Measurements from ENCODE around the gene GPR158. TPM values are rescaled to one million over a fixed set of nuclear protein-coding genes. Genes with fewer than 3 reads are reported as not detected.

GPR158 gene
- polyA plus RNA-seq, 3 donors = 0.17 to 0.38 (median 0.22) TPM

- DNase-seq (ENCODE audit: extremely low read depth in 1 of 11, low read depth in 9 of 11, low spot score in 4 of 11) = no peak
Observed at GRCh38 chr10:25180801-25181200, 6.0 kb downstream of the GPR158 start.

GRCh38 chr10:25182636-25183035 lies 7.8 kb downstream of the GPR158 start:
- no peak for DNase-seq (ENCODE audit: extremely low read depth in 1 of 11, low read depth in 9 of 11, low spot score in 4 of 11)

- no peak for DNase-seq (ENCODE audit: extremely low read depth in 1 of 11, low read depth in 9 of 11, low spot score in 4 of 11)
Observed at GRCh38 chr10:25191162-25191895, 16.5 kb downstream of the GPR158 start.

GRCh38 chr10:25198151-25198550 lies 23.4 kb downstream of the GPR158 start:
- DNase-seq (ENCODE audit: extremely low read depth in 1 of 11, low read depth in 9 of 11, low spot score in 4 of 11) = no peak

- no peak for DNase-seq (ENCODE audit: extremely low read depth in 1 of 11, low read depth in 9 of 11, low spot score in 4 of 11)
Observed at GRCh38 chr10:25206693-25207414, 32.1 kb downstream of the GPR158 start.

GRCh38 chr10:25209618-25210017 lies 34.8 kb downstream of the GPR158 start:
- no peak for DNase-seq (ENCODE audit: extremely low read depth in 1 of 11, low read depth in 9 of 11, low spot score in 4 of 11)

- DNase-seq (ENCODE audit: extremely low read depth in 1 of 11, low read depth in 9 of 11, low spot score in 4 of 11) = no peak
Observed at GRCh38 chr10:25210265-25210664, 35.5 kb downstream of the GPR158 start.

- no peak for DNase-seq (ENCODE audit: extremely low read depth in 1 of 11, low read depth in 9 of 11, low spot score in 4 of 11)
Observed at GRCh38 chr10:25220156-25220555, 45.4 kb downstream of the GPR158 start.

GRCh38 chr10:25222085-25222660 lies 47.4 kb downstream of the GPR158 start:
- DNase-seq (ENCODE audit: extremely low read depth in 1 of 11, low read depth in 9 of 11, low spot score in 4 of 11) = no peak

- peak in 10 of 11 donors; percentile 1 to 30 (median 13) for DNase-seq (ENCODE audit: extremely low read depth in 1 of 11, low read depth in 9 of 11, low spot score in 4 of 11)
Observed at GRCh38 chr10:25226775-25227682, 52.2 kb downstream of the GPR158 start.

GRCh38 chr10:25231751-25232150 lies 57.0 kb downstream of the GPR158 start:
- no peak for DNase-seq (ENCODE audit: extremely low read depth in 1 of 11, low read depth in 9 of 11, low spot score in 4 of 11)

GRCh38 chr10:25232204-25232603 lies 57.4 kb downstream of the GPR158 start:
- no peak for DNase-seq (ENCODE audit: extremely low read depth in 1 of 11, low read depth in 9 of 11, low spot score in 4 of 11)

- DNase-seq (ENCODE audit: extremely low read depth in 1 of 11, low read depth in 9 of 11, low spot score in 4 of 11) = no peak
Observed at GRCh38 chr10:25245165-25245564, 70.4 kb downstream of the GPR158 start.

- DNase-seq (ENCODE audit: extremely low read depth in 1 of 11, low read depth in 9 of 11, low spot score in 4 of 11) = no peak
Observed at GRCh38 chr10:25257646-25258045, 82.8 kb downstream of the GPR158 start.

GRCh38 chr10:25261110-25261509 lies 86.3 kb downstream of the GPR158 start:
- DNase-seq (ENCODE audit: extremely low read depth in 1 of 11, low read depth in 9 of 11, low spot score in 4 of 11) = peak in 4 of 11 donors; percentile 0 to 18 (median 9)

GRCh38 chr10:25261558-25261957 lies 86.8 kb downstream of the GPR158 start:
- DNase-seq (ENCODE audit: extremely low read depth in 1 of 11, low read depth in 9 of 11, low spot score in 4 of 11) = no peak

GRCh38 chr10:25263931-25264330 lies 89.1 kb downstream of the GPR158 start:
- no peak for DNase-seq (ENCODE audit: extremely low read depth in 1 of 11, low read depth in 9 of 11, low spot score in 4 of 11)

GRCh38 chr10:25278180-25278579 lies 103.4 kb downstream of the GPR158 start:
- DNase-seq (ENCODE audit: extremely low read depth in 1 of 11, low read depth in 9 of 11, low spot score in 4 of 11) = no peak

- no peak for DNase-seq (ENCODE audit: extremely low read depth in 1 of 11, low read depth in 9 of 11, low spot score in 4 of 11)
Observed at GRCh38 chr10:25280076-25280475, 105.3 kb downstream of the GPR158 start.
